Loucy (cell line): Measurements from ENCODE around the gene RMRP.
"Not testable (repeated sequence)": the region's sequence is repeated elsewhere in the genome, so short reads cannot be mapped to it uniquely, and the experiment has no call there.

Experiments used
- EZH2phosphoT487 ChIP-seq: fragments of 200-600 bp; IDR thresholded peaks from 2 replicates; pipeline ENCODE4 v1.6.1; 2018; ENCODE audit warnings: antibody characterized with exemption, mild to moderate bottlenecking, moderate library complexity, borderline replicate concordance
- TF ChIP-seq, protein P1 (sequence below): fragments of 200-600 bp; sonication (generic); conservative IDR thresholded peaks from 2 replicates; pipeline ENCODE4 v1.5.1; 2014; ENCODE audit warnings: mild to moderate bottlenecking, antibody characterized with exemption, low read length

DNA sequence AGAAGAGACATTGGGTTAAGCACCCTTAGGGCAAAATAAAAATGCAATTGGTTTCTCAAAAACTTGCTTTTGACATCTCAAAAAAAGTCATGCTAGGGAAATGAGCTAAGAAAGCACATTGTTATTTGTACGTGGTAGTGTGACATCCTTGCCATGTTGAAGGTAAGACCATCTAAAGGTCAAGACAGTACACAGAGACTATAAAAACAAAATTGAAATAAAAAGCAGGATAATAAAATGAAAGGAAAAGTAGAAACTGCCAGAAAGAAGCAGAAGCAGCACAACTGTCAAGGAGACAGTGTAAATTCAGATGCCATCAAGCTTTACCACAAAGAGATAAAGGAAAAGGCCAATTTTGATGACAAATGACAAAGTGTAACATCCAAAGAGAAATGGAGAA is 18.6 kb downstream of the RMRP start:
- TF ChIP-seq, protein P1, sequence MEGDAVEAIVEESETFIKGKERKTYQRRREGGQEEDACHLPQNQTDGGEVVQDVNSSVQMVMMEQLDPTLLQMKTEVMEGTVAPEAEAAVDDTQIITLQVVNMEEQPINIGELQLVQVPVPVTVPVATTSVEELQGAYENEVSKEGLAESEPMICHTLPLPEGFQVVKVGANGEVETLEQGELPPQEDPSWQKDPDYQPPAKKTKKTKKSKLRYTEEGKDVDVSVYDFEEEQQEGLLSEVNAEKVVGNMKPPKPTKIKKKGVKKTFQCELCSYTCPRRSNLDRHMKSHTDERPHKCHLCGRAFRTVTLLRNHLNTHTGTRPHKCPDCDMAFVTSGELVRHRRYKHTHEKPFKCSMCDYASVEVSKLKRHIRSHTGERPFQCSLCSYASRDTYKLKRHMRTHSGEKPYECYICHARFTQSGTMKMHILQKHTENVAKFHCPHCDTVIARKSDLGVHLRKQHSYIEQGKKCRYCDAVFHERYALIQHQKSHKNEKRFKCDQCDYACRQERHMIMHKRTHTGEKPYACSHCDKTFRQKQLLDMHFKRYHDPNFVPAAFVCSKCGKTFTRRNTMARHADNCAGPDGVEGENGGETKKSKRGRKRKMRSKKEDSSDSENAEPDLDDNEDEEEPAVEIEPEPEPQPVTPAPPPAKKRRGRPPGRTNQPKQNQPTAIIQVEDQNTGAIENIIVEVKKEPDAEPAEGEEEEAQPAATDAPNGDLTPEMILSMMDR, result not testable (repeated sequence)
- not testable (repeated sequence) for TF ChIP-seq EZH2phosphoT487
